Memory B cell (primary cell): ENCODE data around the gene COL21A1.

ENCODE experiments used
- ATAC-seq: fragments of 150-1000 bp; cut with Tn5 transposase; 2 replicates; pipeline ENCODE4 v1.10.0; 2021; ENCODE audit warnings: low read depth, mild to moderate bottlenecking, moderate library complexity
- DNase-seq, 2 donors: peaks; one replicate each; pipeline ENCODE4 v3.0.0; 2022; ENCODE audit warnings: low spot score in 2 of 2
- H3K27ac Mint-ChIP-seq: one replicate; pipeline ENCODE4 v1.8.0; 2022; ENCODE audit warnings: mild to moderate bottlenecking, moderate library complexity, mixed read lengths
- H3K27me3 Mint-ChIP-seq: one replicate; pipeline ENCODE4 v1.8.0; 2022; ENCODE audit warnings: mixed read lengths
- H3K36me3 Mint-ChIP-seq: one replicate; pipeline ENCODE4 v1.8.0; 2022; ENCODE audit warnings: mild to moderate bottlenecking, mixed read lengths
- H3K4me1 Mint-ChIP-seq: one replicate; pipeline ENCODE4 v1.8.0; 2022; ENCODE audit warnings: mixed read lengths
- H3K4me3 Mint-ChIP-seq: one replicate; pipeline ENCODE4 v1.8.0; 2022; ENCODE audit warnings: mild to moderate bottlenecking, moderate library complexity, mixed read lengths
- H3K9me3 Mint-ChIP-seq: one replicate; pipeline ENCODE4 v1.8.0; 2022; ENCODE audit warnings: mixed read lengths

The COL21A1 gene

GRCh38 chr6:56055081-56055704 lies 192.2 kb downstream of the COL21A1 start:
- Mint-ChIP-seq H3K27me3 (no peaks in the 10 kb centered on the region), H3K9me3 (peaks cover 6% of the 10 kb centered on the region), H3K4me3 (no peak overlapping the region), H3K36me3 (no peaks in the 10 kb centered on the region), H3K27ac (no peak overlapping the region), H3K4me1 (no peaks in the 10 kb centered on the region)
- ATAC-seq: no peak
- DNase-seq: no peak

- H3K36me3 Mint-ChIP-seq: no peaks in the 10 kb centered on the region
- peaks cover 6% of the 10 kb centered on the region for H3K9me3 Mint-ChIP-seq
- H3K27ac Mint-ChIP-seq: no peak overlapping the region
- no peak for DNase-seq
- no peaks in the 10 kb centered on the region for H3K27me3 Mint-ChIP-seq
- no peak overlapping the region for H3K4me3 Mint-ChIP-seq
- H3K4me1 Mint-ChIP-seq: no peaks in the 10 kb centered on the region
- ATAC-seq: no peak
Measured at GRCh38 chr6:56051202-56051598, 196.2 kb downstream of the COL21A1 start.

- Mint-ChIP-seq H3K4me1 (no peaks in the 10 kb centered on the region), H3K27me3 (no peaks in the 10 kb centered on the region), H3K4me3 (no peak overlapping the region), H3K36me3 (no peaks in the 10 kb centered on the region), H3K27ac (no peak overlapping the region), H3K9me3 (peaks cover 6% of the 10 kb centered on the region)
- no peak for ATAC-seq
- no peak for DNase-seq
Measured at GRCh38 chr6:56050530-56051201, 196.7 kb downstream of the COL21A1 start.

GRCh38 chr6:56048601-56049000 lies 198.8 kb downstream of the COL21A1 start:
- no peaks in the 10 kb centered on the region for H3K27me3 Mint-ChIP-seq
- ATAC-seq: no peak
- H3K27ac Mint-ChIP-seq: no peak overlapping the region
- H3K4me1 Mint-ChIP-seq: no peaks in the 10 kb centered on the region
- no peak for DNase-seq
- no peak overlapping the region for H3K4me3 Mint-ChIP-seq
- peaks cover 7% of the 10 kb centered on the region for H3K9me3 Mint-ChIP-seq
- no peaks in the 10 kb centered on the region for H3K36me3 Mint-ChIP-seq

DNA sequence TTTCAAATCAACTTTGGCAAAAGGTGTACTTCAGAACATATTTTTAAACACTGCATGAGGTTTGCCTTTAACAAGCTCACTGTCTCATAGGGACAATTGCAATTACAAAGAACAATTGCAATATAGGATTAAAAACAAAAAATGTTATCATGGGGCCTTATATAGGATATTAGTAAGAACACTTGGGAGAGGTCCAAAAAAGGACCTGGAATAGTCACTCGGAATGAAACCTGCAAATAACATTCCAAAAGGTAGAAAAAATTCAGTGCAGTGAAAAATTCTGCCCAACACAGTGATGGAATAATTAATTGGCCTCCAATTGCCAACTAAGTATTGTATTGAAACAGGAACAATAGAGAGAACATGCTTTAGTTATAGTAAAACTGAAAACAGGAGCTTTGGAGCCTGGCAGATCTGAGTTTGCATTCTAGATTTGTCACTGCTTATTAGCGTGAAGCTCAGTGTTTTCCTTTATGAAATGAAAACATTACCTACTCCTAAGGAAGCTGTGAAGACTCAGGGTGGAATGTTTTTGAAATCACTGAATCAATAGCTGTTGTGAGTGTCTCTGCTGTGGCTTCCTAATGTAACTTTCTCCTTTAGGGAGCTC lies 199.3 kb downstream of the COL21A1 start:
- no peak for DNase-seq
- ATAC-seq: no peak
- Mint-ChIP-seq H3K27ac (no peak overlapping the region), H3K36me3 (no peaks in the 10 kb centered on the region), H3K27me3 (no peaks in the 10 kb centered on the region), H3K9me3 (peaks cover 7% of the 10 kb centered on the region), H3K4me3 (no peak overlapping the region), H3K4me1 (no peaks in the 10 kb centered on the region)

DNA sequence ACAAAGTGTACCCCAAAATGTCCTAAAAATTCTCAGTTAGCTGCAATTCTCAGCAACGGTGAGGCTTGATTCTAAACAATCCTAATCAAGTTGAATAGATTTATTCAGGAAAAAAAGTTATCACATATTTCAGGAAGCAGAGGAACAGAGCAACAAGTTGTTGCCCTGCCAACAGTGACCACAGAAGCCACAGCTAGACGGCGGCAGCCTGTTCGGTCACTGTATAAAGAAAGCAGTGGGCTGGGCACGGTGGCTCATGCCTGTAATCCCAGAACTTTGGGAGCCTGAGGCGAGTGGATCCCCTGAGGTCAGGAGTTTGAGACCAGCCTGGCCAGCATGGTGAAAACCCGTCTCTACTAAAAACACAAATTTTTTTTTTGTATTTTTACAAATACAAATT lies 200.8 kb downstream of the COL21A1 start:
- Mint-ChIP-seq H3K36me3 (no peaks in the 10 kb centered on the region), H3K27me3 (no peaks in the 10 kb centered on the region), H3K9me3 (peaks cover 5% of the 10 kb centered on the region), H3K4me1 (no peaks in the 10 kb centered on the region), H3K27ac (no peak overlapping the region), H3K4me3 (no peak overlapping the region)
- DNase-seq (no peak), ATAC-seq (no peak)

- DNase-seq (no peak), ATAC-seq (no peak)
- Mint-ChIP-seq H3K36me3 (no peaks in the 10 kb centered on the region), H3K9me3 (peaks cover 7% of the 10 kb centered on the region), H3K27ac (no peak overlapping the region), H3K4me3 (no peak overlapping the region), H3K4me1 (no peaks in the 10 kb centered on the region), H3K27me3 (no peaks in the 10 kb centered on the region)
Measured at GRCh38 chr6:56043761-56044160, 203.6 kb downstream of the COL21A1 start.

GRCh38 chr6:56043076-56043475 lies 204.3 kb downstream of the COL21A1 start:
- H3K27me3 Mint-ChIP-seq: no peaks in the 10 kb centered on the region
- DNase-seq: no peak
- no peak overlapping the region for H3K27ac Mint-ChIP-seq
- no peak overlapping the region for H3K4me3 Mint-ChIP-seq
- no peaks in the 10 kb centered on the region for H3K36me3 Mint-ChIP-seq
- no peak for ATAC-seq
- H3K4me1 Mint-ChIP-seq: no peaks in the 10 kb centered on the region
- H3K9me3 Mint-ChIP-seq: peaks cover 8% of the 10 kb centered on the region

- Mint-ChIP-seq H3K27ac (no peak overlapping the region), H3K4me3 (no peak overlapping the region), H3K27me3 (no peaks in the 10 kb centered on the region), H3K36me3 (no peaks in the 10 kb centered on the region), H3K4me1 (no peaks in the 10 kb centered on the region), H3K9me3 (peaks cover 10% of the 10 kb centered on the region)
- ATAC-seq (no peak), DNase-seq (no peak)
Measured at GRCh38 chr6:56041591-56041990, 205.8 kb downstream of the COL21A1 start.

- no peaks in the 10 kb centered on the region for H3K27me3 Mint-ChIP-seq
- no peaks in the 10 kb centered on the region for H3K36me3 Mint-ChIP-seq
- DNase-seq: no peak
- H3K4me1 Mint-ChIP-seq: no peaks in the 10 kb centered on the region
- peaks cover 12% of the 10 kb centered on the region for H3K9me3 Mint-ChIP-seq
- ATAC-seq: no peak
- H3K27ac Mint-ChIP-seq: no peak overlapping the region
- no peak overlapping the region for H3K4me3 Mint-ChIP-seq
Measured at GRCh38 chr6:56040889-56041301, 206.5 kb downstream of the COL21A1 start.

DNA sequence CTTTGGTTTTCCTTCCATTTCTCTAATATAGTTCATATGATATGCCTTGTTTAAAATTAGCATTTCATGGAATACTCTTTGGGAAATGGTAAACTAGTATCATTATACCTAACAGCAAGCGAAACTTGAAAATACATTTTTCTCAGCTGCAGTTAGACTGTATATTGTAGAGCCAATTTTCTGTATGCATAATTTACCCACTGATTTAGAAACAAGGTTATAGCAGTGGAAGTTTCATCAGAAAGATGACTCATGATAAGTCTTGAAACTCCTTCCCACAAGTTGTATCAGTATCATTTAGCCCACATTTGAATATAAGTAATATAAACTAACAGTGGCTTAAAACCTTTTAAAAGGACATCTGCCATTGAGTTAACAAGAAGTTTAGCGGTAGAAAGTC lies 207.2 kb downstream of the COL21A1 start:
- Mint-ChIP-seq H3K4me1 (no peaks in the 10 kb centered on the region), H3K27ac (no peak overlapping the region), H3K4me3 (no peak overlapping the region), H3K27me3 (no peaks in the 10 kb centered on the region), H3K9me3 (peaks cover 12% of the 10 kb centered on the region), H3K36me3 (no peaks in the 10 kb centered on the region)
- ATAC-seq: no peak
- DNase-seq: no peak

- ATAC-seq: no peak
- no peaks in the 10 kb centered on the region for H3K4me1 Mint-ChIP-seq
- no peaks in the 10 kb centered on the region for H3K36me3 Mint-ChIP-seq
- no peaks in the 10 kb centered on the region for H3K27me3 Mint-ChIP-seq
- no peak for DNase-seq
- H3K9me3 Mint-ChIP-seq: peaks cover 10% of the 10 kb centered on the region
- H3K4me3 Mint-ChIP-seq: no peak overlapping the region
- no peak overlapping the region for H3K27ac Mint-ChIP-seq
Measured at GRCh38 chr6:56038764-56039163, 208.6 kb downstream of the COL21A1 start.

DNA sequence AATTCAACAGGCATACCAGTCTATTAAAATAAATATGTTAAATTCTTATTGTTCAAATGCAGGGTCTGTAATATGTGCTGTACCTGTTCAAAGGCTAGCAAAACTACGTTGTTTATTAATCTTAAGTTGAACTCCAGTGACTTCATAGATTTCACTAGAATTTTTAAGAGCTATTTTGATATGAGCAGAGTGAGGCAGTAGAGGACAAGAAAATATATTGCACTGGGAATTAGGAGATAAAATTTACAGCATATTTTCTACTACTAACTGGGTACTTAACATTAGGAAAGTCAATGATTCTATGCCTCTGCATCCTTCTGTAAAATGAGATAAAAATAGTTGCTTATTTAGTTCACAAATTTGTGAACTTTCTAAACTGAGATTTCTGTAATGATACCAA lies 209.8 kb downstream of the COL21A1 start:
- no peak overlapping the region for H3K27ac Mint-ChIP-seq
- H3K27me3 Mint-ChIP-seq: no peaks in the 10 kb centered on the region
- ATAC-seq (no peak), DNase-seq (no peak)
- H3K36me3 Mint-ChIP-seq: no peaks in the 10 kb centered on the region
- H3K4me1 Mint-ChIP-seq: no peaks in the 10 kb centered on the region
- peaks cover 10% of the 10 kb centered on the region for H3K9me3 Mint-ChIP-seq
- no peak overlapping the region for H3K4me3 Mint-ChIP-seq

DNA sequence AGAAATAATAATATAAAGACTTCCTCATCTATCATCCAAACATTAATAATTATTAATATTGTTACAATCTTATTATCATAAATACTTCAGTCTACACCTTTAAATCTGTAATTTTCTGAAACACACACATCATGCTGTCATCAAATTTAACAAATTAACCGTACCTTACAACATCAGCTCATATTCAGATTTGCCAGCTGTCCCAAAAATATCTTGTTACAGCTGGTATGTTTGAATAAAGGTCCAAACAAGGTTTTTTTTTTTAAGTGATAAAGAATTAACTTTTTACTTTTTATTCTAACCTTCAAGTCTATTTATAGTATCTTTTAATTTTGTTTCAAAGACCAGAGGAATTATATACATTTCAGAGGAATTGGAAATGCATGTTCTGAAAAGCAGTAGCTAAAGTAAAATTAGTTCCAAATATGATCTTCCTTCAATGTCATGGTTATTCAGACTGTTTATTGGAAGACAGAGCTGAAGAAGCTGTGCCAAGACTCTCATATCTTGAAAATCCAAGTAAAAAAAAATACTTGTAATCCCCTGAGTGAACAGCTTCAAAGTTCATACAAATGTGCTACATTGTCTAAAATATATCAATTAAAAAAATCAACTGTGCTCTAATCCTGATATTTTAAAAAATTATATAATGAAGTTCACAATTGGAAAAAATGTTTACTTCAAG lies 210.3 kb downstream of the COL21A1 start:
- H3K9me3 Mint-ChIP-seq: peaks cover 10% of the 10 kb centered on the region

More for the DNA sequence above, 210.3 kb downstream of the COL21A1 start:
- Mint-ChIP-seq H3K27ac (no peak overlapping the region), H3K4me3 (no peak overlapping the region), H3K36me3 (no peaks in the 10 kb centered on the region), H3K4me1 (no peaks in the 10 kb centered on the region), H3K27me3 (no peaks in the 10 kb centered on the region)
- DNase-seq: no peak
- ATAC-seq: no peak
